ENCODE data around the gene HHAT.

GRCh38 chr1:210631399-210631798 lies 302.7 kb downstream of the HHAT start:
- TF ChIP-seq SUZ12 (IDR thresholded peaks at IDR 0.05; ENCODE audit: extremely low read depth, insufficient read depth, insufficient read length) (no peak), ZNF274 (IDR thresholded peaks at IDR 0.05; ENCODE audit: low read depth, low read length) (no peak), YY1 (IDR thresholded peaks at IDR 0.05; ENCODE audit: insufficient read depth, insufficient read length) (no peak)
